HG02970 (cell line): ENCODE results near the gene UBA5.

ENCODE experiments used
- ATAC-seq: cut with Tn5 transposase; IDR thresholded peaks from one replicate; pipeline ENCODE4 v1.9.1; 2021; ENCODE audit warnings: mild to moderate bottlenecking, moderate library complexity, moderate number of reproducible peaks; ENCODE audit not compliant: unreplicated experiment, low FRiP score

Gene UBA5

DNA sequence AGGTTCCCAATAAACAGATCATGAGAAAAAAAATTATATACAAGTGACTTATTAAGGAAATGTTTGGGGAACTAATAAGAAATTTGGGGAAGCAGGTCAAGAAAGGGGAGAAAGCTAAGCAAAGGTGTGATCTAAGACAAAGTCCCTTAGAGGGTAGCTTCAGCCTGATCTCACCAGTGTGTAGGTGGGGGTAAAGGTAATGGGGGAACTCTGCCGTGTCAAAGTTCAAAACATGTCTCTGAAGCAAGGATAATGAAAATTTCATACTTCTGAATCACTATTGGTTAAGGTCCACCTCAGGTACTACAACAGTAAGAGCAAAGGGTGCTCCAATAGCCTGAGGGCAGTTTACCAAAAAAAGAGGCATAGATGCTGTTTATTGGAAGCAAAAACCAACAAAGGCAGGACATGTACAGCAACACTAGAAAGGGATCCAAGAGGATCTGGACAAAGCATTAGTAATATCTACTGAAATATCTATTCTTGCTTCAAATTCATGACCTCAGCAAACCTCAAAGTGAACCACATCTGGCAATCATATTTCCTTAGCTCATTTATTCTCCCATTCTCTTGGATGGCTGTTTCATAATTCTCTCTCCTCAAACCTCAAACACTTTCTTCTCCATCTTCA is 7.4 kb upstream of the UBA5 start:
- no peak for ATAC-seq

DNA sequence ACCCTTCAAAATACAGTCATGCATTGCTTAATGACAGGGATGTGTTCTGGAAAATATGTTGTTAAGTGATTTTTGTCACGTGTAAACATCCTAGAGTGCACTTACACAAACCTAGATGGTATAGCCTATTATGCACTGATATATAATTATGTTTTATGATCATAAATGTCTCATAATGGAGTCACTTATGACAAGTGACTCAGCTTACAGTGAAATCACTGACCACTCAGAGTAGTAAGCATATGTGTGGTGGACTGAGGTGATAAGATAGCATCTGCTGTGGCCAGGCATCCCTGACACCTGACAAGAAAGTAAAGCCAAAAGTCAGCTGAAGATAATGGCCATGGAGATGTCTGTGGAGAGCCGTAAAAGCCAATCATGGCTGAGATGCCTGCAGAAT is 5.9 kb upstream of the UBA5 start:
- no peak for ATAC-seq

DNA sequence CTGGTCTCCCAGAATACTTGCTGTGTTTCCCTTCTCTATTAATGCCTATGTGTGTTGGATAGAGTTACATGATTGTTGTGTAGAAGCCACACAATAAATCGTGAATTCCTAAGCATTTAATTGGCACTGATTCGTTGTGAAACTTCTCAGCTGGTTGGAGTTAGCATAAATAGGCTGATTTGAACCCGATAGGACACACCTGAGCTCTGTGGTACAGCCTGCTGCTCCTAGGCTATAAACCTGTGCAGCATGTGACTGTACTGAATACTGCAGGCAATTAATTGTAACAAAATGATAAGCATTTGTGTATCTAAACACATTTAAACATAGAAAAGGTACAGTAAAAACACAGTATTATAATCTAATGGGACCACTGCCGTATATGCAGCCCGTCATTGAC is 5.4 kb upstream of the UBA5 start:
- ATAC-seq = no peak

- no peak for ATAC-seq
These were observed 4.7 kb upstream of the UBA5 start for GRCh38 chr3:132655471-132655870.

DNA sequence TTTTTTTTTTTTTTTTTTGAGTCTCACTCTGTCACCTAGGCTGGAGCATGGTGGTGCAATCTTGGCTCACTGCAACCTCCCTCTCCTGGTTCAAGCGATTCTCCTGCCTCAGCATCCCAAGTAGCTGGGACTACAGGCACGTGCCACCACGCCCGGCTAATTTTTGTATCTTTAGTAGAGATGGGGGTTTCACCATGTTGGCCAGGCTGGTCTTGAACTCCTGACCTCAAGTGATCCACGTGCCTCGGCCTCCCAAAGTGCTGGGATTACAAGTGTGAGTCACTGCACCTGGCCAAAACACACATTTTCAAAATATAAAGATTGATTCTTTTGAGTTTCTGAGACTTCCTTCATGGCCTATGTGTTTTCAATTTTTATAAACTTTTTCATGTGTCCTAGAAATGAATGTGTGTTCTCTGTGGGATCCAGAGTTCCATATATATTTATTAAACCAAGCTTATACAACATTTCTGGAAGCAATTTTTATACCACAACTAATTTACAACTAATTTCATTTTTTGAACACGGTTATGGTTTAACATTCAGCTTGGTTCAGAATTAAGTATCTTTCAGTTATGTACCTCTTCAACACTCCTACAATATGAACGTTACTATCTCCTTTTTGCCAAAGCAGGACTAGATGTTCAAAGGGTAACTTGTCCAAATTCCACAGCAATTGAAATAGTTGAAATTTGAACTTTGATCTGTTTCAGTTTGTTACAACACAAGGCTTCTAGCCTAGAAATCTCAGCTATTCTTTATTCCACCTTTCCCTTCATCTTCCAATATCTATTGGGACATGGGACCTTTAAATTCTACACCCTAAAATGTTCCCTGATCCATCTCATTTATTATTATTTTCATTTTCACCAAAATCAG is 2.0 kb upstream of the UBA5 start:
- ATAC-seq = no peak

- no peak for ATAC-seq
These were observed 1.1 kb upstream of the UBA5 start for GRCh38 chr3:132659000-132659364.

- peak; percentile 45 for ATAC-seq
These were observed 621 bp upstream of the UBA5 start, which contains the start of gene ACAD11 for GRCh38 chr3:132659365-132660051. TSS of gene ACAD11 (minus strand) at chr3:132659809. CDS start at chr3:132659751, 58 bp downstream.

GRCh38 chr3:132660811-132661070 is 612 bp downstream of the UBA5 start:
- ATAC-seq = no peak

GRCh38 chr3:132661101-132661500 is 972 bp downstream of the UBA5 start:
- ATAC-seq = no peak

DNA sequence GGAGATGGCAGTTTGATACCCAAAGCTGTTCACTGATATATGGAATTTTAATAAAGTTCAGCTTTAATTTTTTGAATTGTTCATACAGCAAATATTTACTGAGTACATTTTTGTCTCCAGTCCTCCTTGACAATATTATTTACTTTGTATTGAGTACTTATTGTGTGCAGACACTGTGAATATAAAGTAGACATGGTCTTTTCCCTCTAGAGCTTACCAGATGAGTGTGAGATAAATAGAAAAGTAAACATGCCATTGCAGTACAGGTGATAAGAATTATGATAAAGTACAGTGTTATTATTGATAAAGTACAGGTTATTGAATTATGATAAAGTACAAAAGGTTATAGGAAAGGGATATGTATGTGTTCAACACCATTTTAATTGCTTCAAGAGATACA is 2.1 kb downstream of the UBA5 start:
- no peak for ATAC-seq

DNA sequence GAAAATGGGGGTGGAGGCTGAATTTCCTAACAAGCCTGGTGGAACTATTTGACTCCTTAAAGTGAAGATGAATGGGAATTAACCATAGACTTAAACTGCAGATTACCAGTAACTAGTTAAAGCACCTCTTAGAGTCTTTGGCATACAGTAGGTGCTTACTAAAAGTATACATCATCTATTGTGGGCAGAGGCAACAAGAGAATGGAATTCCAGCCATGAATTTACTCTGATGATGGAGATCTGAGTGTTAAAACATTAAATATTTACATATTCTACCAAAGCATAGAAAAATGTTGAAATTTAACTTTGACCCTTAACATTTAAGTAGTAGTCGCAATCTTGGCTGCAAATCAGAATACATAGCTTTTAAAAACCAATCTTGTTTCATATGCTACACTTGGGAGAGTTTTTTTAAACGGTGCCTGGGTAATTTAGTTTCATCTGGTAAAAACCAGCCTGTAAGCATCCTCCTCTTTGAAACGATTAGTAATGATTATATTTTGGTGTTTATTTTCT is 5.2 kb downstream of the UBA5 start:
- no peak for ATAC-seq

- ATAC-seq = no peak
These were observed 9.2 kb downstream of the UBA5 start for GRCh38 chr3:132669256-132669777.

- no peak for ATAC-seq
These were observed 15.3 kb downstream of the UBA5 start for GRCh38 chr3:132675408-132675807.

DNA sequence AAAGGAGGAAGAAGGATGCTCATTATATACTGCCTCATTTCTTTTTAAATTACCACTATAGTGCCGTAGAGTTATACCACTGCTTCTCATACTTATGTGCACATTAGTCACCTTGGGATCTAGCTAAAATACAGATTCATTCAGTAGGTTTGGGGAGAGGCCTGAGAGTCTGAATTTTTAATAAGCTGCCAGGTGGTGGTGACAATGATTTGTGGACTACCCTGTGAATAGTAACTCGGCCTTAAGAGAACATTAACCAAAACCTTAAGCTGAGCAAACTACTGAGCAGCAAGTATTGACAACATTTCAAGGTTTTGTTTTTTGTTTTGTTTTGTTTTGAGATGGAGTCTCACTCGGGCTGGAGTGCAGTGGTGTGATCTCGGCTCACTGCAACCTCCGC is 19.8 kb downstream of the UBA5 start:
- ATAC-seq = no peak

GRCh38 chr3:132681421-132681820 is 21.3 kb downstream of the UBA5 start:
- ATAC-seq = no peak

- no peak for ATAC-seq
These were observed 22.1 kb downstream of the UBA5 start for GRCh38 chr3:132682201-132682600.

DNA sequence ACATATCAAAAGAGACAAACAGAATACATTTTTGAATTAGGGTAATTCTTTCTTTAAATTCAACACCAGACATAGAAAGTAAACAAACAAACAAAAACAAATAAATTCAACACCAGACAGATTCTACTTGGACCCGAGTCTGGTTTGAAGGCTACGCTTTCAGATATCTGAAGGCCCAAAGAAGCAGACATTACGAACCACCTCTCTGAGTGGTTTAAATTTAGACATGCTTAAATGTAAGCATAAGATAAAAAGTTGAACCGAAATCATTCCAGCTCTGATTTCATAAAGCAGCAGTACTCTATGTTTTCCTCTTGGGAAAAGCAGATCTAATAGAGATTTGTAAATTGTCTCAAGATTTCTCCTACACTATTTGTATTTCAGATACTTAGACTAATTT is 29.9 kb downstream of the UBA5 start:
- no peak for ATAC-seq

GRCh38 chr3:132694991-132695390 is 34.9 kb downstream of the UBA5 start:
- ATAC-seq = no peak

DNA sequence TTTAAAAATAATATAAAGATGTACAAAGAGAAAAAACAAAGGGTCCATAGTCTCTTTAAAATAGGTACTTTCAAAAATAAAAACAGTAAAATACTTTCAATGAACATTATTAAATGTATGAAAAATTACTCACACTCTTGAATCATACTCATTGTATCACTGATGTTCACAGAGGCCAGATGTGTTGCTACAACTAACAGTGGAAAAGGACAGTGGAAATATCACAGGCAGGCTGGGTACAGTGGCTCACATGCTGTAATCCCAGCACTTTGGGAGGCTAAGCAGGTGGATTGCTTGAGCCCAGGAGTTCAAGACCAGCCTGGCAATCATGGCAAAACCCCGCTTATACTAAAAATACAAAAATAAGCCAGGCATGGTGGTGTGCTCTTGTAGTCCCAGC is 35.3 kb downstream of the UBA5 start:
- no peak for ATAC-seq

GRCh38 chr3:132703733-132704132 is 43.6 kb downstream of the UBA5 start:
- no peak for ATAC-seq

DNA sequence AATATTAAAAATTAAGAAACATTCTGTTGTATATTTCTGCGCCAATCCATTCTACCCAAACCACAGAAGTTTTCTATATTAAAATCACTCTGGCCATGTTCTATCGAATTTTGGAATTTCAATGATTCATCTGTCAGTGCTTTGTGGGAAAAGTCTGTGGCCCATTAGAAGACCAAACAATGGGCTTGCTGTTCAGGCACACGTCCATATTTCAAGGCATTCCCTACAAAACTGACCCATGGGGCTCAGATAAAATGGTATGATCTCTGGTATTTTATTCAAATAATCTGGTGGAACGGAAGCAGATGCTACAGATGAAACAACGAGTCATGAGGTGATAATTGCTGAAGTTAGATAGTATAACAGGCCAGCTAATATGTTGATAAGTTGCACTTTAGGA is 49.6 kb downstream of the UBA5 start:
- no peak for ATAC-seq
